ENCODE data around the gene RNF19B.

Gene RNF19B

DNA sequence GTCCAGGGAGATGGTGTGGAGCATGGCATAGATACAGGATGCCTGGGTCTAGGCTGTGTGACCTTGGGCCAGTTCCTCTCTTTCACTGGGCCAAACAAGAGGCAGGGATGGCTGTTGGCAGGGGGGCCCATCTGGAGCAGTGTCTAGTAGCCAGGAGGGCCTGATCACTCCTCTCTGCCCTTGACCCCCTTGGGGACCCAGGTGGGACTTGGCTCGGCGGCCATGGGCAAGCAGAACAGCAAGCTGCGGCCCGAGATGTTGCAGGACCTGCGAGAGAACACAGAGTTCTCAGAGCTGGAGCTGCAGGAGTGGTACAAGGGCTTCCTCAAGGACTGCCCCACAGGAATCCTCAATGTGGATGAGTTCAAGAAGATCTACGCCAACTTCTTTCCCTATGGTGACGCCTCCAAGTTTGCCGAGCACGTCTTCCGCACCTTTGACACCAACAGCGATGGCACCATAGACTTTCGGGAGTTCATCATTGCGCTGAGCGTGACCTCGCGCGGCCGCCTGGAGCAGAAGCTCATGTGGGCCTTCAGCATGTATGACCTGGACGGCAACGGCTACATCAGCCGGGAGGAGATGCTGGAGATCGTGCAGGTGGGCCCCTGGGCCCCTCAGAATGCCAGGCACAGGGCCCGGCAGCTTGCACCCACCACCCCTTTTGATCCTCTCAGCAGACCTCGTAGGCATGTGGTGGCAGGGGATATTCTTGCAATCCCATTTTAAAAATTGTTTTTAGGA is 75.8 kb downstream of the RNF19B start:
- TF ChIP-seq, protein P1, sequence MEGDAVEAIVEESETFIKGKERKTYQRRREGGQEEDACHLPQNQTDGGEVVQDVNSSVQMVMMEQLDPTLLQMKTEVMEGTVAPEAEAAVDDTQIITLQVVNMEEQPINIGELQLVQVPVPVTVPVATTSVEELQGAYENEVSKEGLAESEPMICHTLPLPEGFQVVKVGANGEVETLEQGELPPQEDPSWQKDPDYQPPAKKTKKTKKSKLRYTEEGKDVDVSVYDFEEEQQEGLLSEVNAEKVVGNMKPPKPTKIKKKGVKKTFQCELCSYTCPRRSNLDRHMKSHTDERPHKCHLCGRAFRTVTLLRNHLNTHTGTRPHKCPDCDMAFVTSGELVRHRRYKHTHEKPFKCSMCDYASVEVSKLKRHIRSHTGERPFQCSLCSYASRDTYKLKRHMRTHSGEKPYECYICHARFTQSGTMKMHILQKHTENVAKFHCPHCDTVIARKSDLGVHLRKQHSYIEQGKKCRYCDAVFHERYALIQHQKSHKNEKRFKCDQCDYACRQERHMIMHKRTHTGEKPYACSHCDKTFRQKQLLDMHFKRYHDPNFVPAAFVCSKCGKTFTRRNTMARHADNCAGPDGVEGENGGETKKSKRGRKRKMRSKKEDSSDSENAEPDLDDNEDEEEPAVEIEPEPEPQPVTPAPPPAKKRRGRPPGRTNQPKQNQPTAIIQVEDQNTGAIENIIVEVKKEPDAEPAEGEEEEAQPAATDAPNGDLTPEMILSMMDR (IDR thresholded peaks at IDR 0.05; ENCODE audit: low read length, missing control alignments) = no peak
- no peak for DNase-seq (ENCODE audit: low read depth)
- H3K4me3 ChIP-seq (replicated peaks; ENCODE audit: low read depth, low read length) = no peak overlapping the region

DNA sequence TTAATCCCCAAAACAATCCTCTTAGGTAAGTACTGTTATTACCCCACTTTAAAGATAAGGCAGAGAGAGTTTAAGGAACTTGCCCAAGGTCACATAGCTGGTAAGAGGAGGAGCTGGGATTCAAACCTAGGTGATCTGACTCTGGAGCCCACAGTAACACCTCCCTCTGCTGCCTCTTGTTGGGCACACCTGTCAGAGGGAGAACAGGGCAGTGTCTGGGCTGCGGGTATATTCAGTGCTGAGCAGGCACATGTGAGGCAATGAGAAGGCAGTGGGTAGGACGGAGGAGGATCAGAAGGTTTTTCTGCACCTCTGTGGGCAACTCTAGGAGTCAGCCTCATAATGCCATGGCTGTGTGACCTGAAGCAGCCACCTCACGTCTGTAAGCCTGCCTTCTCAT is 76.5 kb downstream of the RNF19B start:
- DNase-seq (ENCODE audit: low read depth) = no peak
- TF ChIP-seq, protein P1 (IDR thresholded peaks at IDR 0.05; ENCODE audit: low read length, missing control alignments) = no peak
- H3K4me3 ChIP-seq (replicated peaks; ENCODE audit: low read depth, low read length) = no peak overlapping the region

DNA sequence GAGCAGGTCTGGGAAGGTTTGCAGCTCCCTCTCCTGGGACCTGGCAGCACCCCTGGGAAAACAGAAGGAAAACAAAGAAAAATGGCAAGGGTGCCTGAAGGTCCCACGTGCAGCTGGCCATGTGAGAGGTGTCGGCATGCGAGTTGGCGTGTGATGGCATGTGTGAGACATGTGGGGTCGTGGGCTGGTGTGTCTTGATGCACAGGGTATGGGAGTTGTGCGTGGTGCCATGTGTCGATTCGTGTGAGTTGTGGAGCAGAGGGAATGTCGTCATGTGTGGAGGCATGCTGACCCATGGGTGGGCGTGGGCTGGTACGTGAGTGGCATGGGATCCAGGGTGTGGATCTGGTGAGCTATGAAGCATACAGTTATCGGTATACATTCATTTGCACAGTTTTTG is 77.0 kb downstream of the RNF19B start:
- DNase-seq (ENCODE audit: low read depth) = no peak
- TF ChIP-seq, protein P1 (IDR thresholded peaks at IDR 0.05; ENCODE audit: low read length, missing control alignments) = no peak
- H3K4me3 ChIP-seq (replicated peaks; ENCODE audit: low read depth, low read length) = no peak overlapping the region

DNA sequence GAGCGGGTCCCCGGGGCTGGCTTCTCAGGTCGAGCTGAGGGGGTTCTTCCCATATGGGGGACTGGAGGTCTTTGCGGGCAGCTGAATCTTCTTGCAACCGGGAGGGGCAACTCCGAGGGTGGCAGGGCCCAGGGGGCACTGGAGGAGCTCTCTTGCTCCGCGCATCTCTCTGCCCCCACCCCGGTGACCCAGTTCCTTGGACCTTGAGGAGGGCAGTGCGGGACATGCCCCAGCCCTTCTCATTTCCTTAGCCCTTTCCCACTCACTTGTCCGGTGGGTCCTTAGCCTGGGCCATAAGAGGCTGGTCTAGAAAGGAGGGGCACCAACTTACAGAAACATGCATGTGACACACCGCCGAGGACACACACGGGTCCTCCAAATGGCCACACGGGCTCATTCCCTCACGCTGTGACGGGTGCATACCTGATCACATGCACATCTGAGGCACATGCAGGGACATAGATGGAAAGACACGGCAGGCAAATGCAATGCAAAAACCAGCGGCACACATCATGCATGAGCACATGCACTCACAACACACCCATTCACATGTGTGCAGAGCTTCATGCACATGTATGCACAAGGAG is 77.7 kb downstream of the RNF19B start:
- no peak overlapping the region for H3K4me3 ChIP-seq (replicated peaks; ENCODE audit: low read depth, low read length)
- TF ChIP-seq, protein P1 (IDR thresholded peaks at IDR 0.05; ENCODE audit: low read length, missing control alignments) = no peak

More for the DNA sequence above, 77.7 kb downstream of the RNF19B start:
- no peak for DNase-seq (ENCODE audit: low read depth)
